HepG2 (cell line): Measurements from ENCODE around the gene GPR17. TPM values are rescaled to one million over a fixed set of nuclear protein-coding genes. Genes with fewer than 3 reads are reported as not detected.

ENCODE experiments used
- ATAC-seq: fragments of 200-7000 bp; cut with Tn5 transposase; 3 replicates; pipeline ENCODE4 v1.9.1; 2020; ENCODE audit warnings: mild to moderate bottlenecking, moderate library complexity
- BruUV-seq: library from RNA; stranded (reverse); fragments of 400-500 nt; replicated peaks from 2 replicates; lab custom pipeline; 2021; lab: Mats Ljungman, UMichigan
- CTCF ChIA-PET: fragments of 300-600 bp; formaldehyde crosslinking; extraction: SDS; loops from one replicate; lab custom pipeline; 2021; ENCODE audit warnings: low total read pairs, inconsistent platforms, low intra/inter-chr PET ratio; lab: Yijun Ruan, JAX
- POLR2A ChIA-PET: fragments of 350-600 bp; sonication (Branson Sonifier 250); formaldehyde crosslinking; loops from one replicate; lab custom pipeline; 2020; ENCODE audit warnings: antibody characterized with exemption, inconsistent platforms; lab: Yijun Ruan, JAX
- DNase-seq: peaks from one replicate; pipeline ENCODE4 v3.0.0-alpha.2; 2015; ENCODE audit warnings: low spot score
- FAIRE-seq: peaks from 3 replicates; lab custom pipeline; 2011; peaks lifted over from hg19 to GRCh38; lab: Jason Lieb, UNC
- H2AFZ ChIP-seq: one replicate; pipeline ENCODE4 v1.6.1; 2011; ENCODE audit warnings: low read length, inconsistent platforms
- H3K27ac ChIP-seq: fragments of 300-600 bp; 3 replicates; pipeline ENCODE4 v1.8.0; 2011; ENCODE audit warnings: mixed run types, mild to moderate bottlenecking, mixed read lengths, low read length, inconsistent platforms; ENCODE audit not compliant: insufficient read depth; ENCODE audit errors: extremely low read length
- H3K27me3 ChIP-seq, 2 experiments: fragments of 200-600 bp in 1 of 2; 2 replicates in 1 of 2; 3 replicates in 1 of 2; pipeline versions ENCODE4 v1.6.0 to v1.8.0; 2011; ENCODE audit warnings: low read length in 2 of 2, mild to moderate bottlenecking in 2 of 2, moderate library complexity in 2 of 2, inconsistent platforms in 1 of 2; ENCODE audit not compliant: insufficient read depth in 2 of 2, control insufficient read depth in 1 of 2
- H3K36me3 ChIP-seq, 2 experiments: fragments of 200-600 bp in 1 of 2; replicated peaks in 1 of 2; 2 replicates in 1 of 2; 3 replicates in 1 of 2; pipeline versions ENCODE4 v1.5.1 to v1.8.0; 2011; ENCODE audit warnings: low read length in 2 of 2, inconsistent platforms in 1 of 2; ENCODE audit not compliant: insufficient read depth in 2 of 2, control insufficient read depth in 1 of 2
- H3K4me1 ChIP-seq: 2 replicates; pipeline ENCODE4 v1.5.1; 2012; ENCODE audit warnings: low read length, inconsistent platforms; ENCODE audit not compliant: insufficient read depth
- H3K4me2 ChIP-seq: 2 replicates; pipeline ENCODE4 v1.6.0; 2011; ENCODE audit warnings: low read depth, low read length, inconsistent platforms
- H3K4me3 ChIP-seq, 3 experiments: fragments of 200-600 bp in 1 of 3; sonication (generic), shearing (Covaris generic) in 1 of 3; replicated peaks in 1 of 3; 2 replicates each; pipeline ENCODE4 v1.5.1; 2011 to 2016; ENCODE audit warnings: low read length in 3 of 3, inconsistent platforms in 2 of 3, low read depth in 2 of 3, mild to moderate bottlenecking in 2 of 3, control low read depth in 1 of 3, mixed read lengths in 1 of 3; ENCODE audit not compliant: insufficient read depth in 1 of 3
- H3K79me2 ChIP-seq: one replicate; pipeline ENCODE4 v1.6.1; 2011; ENCODE audit warnings: low read length, inconsistent platforms; ENCODE audit not compliant: insufficient read depth
- H3K9ac ChIP-seq: 2 replicates; pipeline ENCODE4 v1.6.0; 2011; ENCODE audit warnings: mild to moderate bottlenecking, low read depth, low read length, inconsistent platforms; ENCODE audit not compliant: insufficient read depth
- H3K9me3 ChIP-seq: 2 replicates; pipeline ENCODE4 v1.5.1; 2012; ENCODE audit warnings: mild to moderate bottlenecking, low read length
- H4K20me1 ChIP-seq: 2 replicates; pipeline ENCODE4 v1.6.0; 2011; ENCODE audit warnings: inconsistent platforms, mild to moderate bottlenecking, low read length, moderate library complexity; ENCODE audit not compliant: insufficient read depth
- CBX2 ChIP-seq, 2 experiments: fragments of 200-600 bp in 1 of 2; sonication (generic); formaldehyde crosslinking in 1 of 2; IDR thresholded peaks; 2 replicates each; pipeline versions ENCODE4 v1.7.0 to v1.8.1; 2018 to 2022; ENCODE audit warnings: low read depth in 2 of 2, low read length in 1 of 2, mild to moderate bottlenecking in 1 of 2, missing genetic modification reagents in 1 of 2
- DMAP1 ChIP-seq: IDR thresholded peaks from 2 replicates; pipeline ENCODE4 v1.6.1; 2016
- GABPA ChIP-seq, 2 experiments: IDR thresholded peaks; 2 replicates each; pipeline ENCODE4 v1.6.1; 2011 to 2016; ENCODE audit warnings: low read depth in 2 of 2, low read length in 1 of 2, missing biosample characterization in 1 of 2, missing genetic modification characterization in 1 of 2
- HIC2 ChIP-seq: sonication (generic); formaldehyde crosslinking; IDR thresholded peaks from 2 replicates; pipeline ENCODE4 v1.9.0; 2022; ENCODE audit warnings: low read depth, missing genetic modification reagents
- HNRNPL ChIP-seq: fragments of 200-400 bp; formaldehyde crosslinking; IDR thresholded peaks from 2 replicates; pipeline ENCODE4 v1.6.1; 2017; ENCODE audit warnings: mild to moderate bottlenecking, low read depth, low read length
- RFX3 ChIP-seq: IDR thresholded peaks from 2 replicates; pipeline ENCODE4 v1.6.1; 2016; ENCODE audit warnings: missing biosample characterization, missing genetic modification reagents
- TCF7 ChIP-seq: sonication (generic); IDR thresholded peaks from 2 replicates; pipeline ENCODE4 v1.6.1; 2016; ENCODE audit warnings: antibody characterized with exemption, low read depth
- ZNF256 ChIP-seq: sonication (generic); formaldehyde crosslinking; conservative IDR thresholded peaks from 2 replicates; pipeline ENCODE4 v1.4.0; 2020; ENCODE audit warnings: missing genetic modification reagents
- ZNF543 ChIP-seq: sonication (generic); formaldehyde crosslinking; IDR thresholded peaks from 2 replicates; pipeline ENCODE4 v1.4.0; 2020; ENCODE audit warnings: mild to moderate bottlenecking, missing genetic modification reagents
- ZNF576 ChIP-seq: sonication (generic); formaldehyde crosslinking; IDR thresholded peaks from 2 replicates; pipeline ENCODE4 v1.4.0; 2020; ENCODE audit warnings: mild to moderate bottlenecking, missing genetic modification reagents
- ZNF598 ChIP-seq: sonication (generic); formaldehyde crosslinking; IDR thresholded peaks from 2 replicates; pipeline ENCODE4 v1.5.1; 2020; ENCODE audit warnings: mild to moderate bottlenecking, missing genetic modification reagents, borderline replicate concordance
- ZNF816 ChIP-seq: sonication (generic); formaldehyde crosslinking; IDR thresholded peaks from 2 replicates; pipeline ENCODE4 v1.8.0; 2022; ENCODE audit warnings: missing genetic modification reagents, mild to moderate bottlenecking, borderline replicate concordance
- ZNF839 ChIP-seq: sonication (generic); formaldehyde crosslinking; IDR thresholded peaks from 2 replicates; pipeline ENCODE4 v1.4.0; 2020; ENCODE audit warnings: missing genetic modification reagents, mild to moderate bottlenecking, borderline replicate concordance
- WGBS: methylation state at CpG from one replicate; pipeline ENCODE4 v1.1.6; 2017; ENCODE audit warnings: low lambda C conversion rate; 5-methylcytosine and 5-hydroxymethylcytosine counted together
- in situ Hi-C: cut with HindIII; loops from 2 replicates; pipeline ENCODE4 v1.10.0; 2017; ENCODE audit warnings: low pct_unique_long_range_greater_than_20kb; ENCODE audit not compliant: extremely low pct_ligation_motif_present
- intact Hi-C: fragments of 100-400 bp; cut with micrococcal nuclease; formaldehyde crosslinking; loops from one replicate; pipeline ENCODE4 v1.10.0; 2022; ENCODE audit not compliant: unreplicated experiment
- polyA plus RNA-seq, 8 experiments: library from polyadenylated mRNA; depleted of rRNA in 3 of 8; stranded (reverse) in 7 of 8; unstranded in 1 of 8; fragments of >200 nt; fragmentation: Illumina TruSeq in 4 of 8; extraction: Trizol in 4 of 8; gene quantifications; 2 replicates each; pipeline versions ENCODE4 v1.2.1 to v1.2.3, GENCODE V29; 2011 to 2016; ENCODE audit warnings: low read depth in 4 of 8, missing spikeins in 1 of 8, mixed read lengths in 1 of 8; ENCODE audit not compliant: insufficient read depth in 1 of 8
- total RNA-seq, 5 experiments: library from RNA; depleted of rRNA; stranded (reverse); fragments of >200 nt; fragmentation: Illumina TruSeq; extraction: Trizol; gene quantifications; 2 replicates each; pipeline ENCODE4 v1.2.3, GENCODE V29; 2016; ENCODE audit warnings: low read depth in 1 of 5
- TF ChIP-seq, protein P1 (sequence below): sonication (generic); formaldehyde crosslinking; IDR thresholded peaks from 2 replicates; pipeline ENCODE4 v1.4.0; 2020; ENCODE audit warnings: mild to moderate bottlenecking, missing genetic modification reagents

GPR17 gene
- total and polyA plus RNA-seq, 2 of the 13 experiments (the other 11 are each of a cell fraction or from before 2014, with no cell fraction given), result not detected

DNA sequence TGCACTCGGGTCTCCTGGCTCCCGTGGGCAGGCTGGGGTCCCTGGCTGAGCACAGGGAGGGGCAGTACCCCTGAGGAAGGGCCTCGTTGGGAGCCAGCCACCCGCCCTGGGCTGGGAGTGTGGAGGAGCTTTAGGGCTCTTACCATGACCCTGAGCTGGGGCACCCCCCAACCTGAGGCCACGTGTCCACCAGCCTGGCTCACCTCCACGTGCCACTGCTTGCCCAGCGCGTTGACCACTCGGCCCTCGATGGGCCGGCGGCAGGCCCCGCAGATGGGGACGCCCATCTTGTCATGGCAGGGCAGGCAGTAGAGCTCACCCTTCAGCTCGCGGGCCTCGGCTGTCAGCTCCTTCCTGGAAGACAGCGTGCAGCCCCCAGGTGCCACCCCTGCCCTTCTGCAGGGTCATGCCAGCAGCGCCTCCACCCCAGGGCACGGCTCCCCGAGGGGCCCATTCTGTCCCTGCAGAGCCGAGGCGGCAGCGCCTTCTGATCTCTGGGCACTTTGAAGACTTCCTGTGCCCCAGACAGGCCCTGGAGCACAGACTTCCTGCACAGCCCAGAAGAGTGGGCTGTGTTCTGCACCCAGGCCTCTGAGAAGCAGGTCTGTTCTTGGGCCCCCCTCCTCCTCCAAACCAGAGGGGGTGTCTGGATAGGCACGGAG, 4.0 kb upstream of the GPR17 start:
- POLR2A ChIA-PET, result no interaction called here
- intact Hi-C loops, result loop anchor here (10.0 kb wide), 1 partner anchor 107 kb away; the partner anchor contains the start of gene MYO7B
- no peak for FAIRE-seq
- TF ChIP-seq RFX3 (CRISPR knock-in tag), result no peak
- TF ChIP-seq, protein P1, sequence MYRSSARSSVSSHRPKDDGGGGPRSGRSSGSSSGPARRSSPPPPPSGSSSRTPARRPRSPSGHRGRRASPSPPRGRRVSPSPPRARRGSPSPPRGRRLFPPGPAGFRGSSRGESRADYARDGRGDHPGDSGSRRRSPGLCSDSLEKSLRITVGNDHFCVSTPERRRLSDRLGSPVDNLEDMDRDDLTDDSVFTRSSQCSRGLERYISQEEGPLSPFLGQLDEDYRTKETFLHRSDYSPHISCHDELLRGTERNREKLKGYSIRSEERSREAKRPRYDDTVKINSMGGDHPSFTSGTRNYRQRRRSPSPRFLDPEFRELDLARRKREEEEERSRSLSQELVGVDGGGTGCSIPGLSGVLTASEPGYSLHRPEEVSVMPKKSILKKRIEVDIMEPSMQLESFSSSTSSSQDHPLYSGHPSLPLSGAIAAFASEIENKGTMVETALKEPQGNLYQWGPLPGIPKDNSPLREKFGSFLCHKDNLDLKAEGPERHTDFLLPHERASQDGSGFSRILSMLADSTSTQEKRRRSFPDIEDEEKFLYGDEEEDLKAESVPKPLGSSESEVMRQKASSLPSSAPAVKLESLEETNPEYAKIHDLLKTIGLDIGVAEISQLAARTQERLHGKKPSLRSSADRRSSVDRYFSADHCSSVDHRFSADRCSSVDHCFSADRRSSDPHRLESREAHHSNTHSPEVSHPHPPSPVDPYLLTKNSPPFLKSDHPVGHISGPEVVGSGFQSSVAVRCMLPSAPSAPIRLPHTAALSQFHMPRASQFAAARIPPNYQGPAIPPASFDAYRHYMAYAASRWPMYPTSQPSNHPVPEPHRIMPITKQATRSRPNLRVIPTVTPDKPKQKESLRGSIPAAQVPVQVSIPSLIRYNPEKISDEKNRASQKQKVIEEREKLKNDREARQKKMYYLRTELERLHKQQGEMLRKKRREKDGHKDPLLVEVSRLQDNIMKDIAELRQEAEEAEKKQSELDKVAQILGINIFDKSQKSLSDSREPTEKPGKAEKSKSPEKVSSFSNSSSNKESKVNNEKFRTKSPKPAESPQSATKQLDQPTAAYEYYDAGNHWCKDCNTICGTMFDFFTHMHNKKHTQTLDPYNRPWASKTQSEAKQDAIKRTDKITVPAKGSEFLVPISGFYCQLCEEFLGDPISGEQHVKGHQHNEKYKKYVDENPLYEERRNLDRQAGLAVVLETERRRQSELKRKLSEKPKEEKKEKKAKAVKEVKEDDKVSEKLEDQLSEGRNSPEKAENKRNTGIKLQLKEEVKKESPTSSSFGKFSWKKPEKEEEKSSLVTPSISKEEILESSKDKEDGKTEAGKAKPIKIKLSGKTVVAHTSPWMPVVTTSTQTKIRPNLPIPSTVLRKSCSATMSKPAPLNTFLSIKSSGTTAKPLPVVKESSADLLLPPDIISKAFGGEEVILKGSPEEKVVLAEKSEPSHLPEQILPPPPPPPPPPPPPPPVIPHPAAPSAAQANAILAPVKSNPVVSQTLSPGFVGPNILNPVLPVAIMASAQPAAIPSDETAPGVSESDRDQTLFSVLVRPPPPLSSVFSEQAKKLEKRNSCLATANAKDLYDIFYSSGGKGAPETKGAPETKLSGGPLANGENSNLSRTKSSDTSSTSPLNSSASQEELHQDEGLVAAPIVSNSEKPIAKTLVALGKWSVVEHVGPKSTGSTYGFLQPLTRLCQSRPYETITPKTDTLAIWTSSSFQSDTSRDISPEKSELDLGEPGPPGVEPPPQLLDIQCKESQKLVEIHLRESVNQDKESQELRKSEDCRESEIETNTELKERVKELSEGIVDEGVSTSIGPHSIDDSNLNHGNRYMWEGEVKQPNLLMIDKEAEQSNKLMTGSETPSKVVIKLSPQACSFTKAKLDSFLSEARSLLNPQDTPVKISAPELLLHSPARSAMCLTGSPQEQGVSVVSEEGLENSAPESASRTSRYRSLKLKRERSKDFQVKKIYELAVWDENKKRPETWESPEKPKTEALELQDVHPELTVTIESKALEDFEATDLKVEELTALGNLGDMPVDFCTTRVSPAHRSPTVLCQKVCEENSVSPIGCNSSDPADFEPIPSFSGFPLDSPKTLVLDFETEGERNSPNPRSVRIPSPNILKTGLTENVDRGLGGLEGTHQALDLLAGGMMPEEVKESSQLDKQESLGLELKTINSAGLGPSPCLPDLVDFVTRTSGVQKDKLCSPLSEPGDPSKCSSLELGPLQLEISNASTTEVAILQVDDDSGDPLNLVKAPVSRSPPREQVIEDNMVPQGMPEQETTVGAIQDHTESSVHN (CRISPR knock-in tag), result no peak
- TF ChIP-seq ZNF543 (CRISPR knock-in tag), result no peak
- TF ChIP-seq TCF7, result peak; percentile 43; the same call in 1 of the 2 replicates
- no peak for TF ChIP-seq CBX2 (IDR thresholded peaks at IDR 0.05; ENCODE audit: low read depth, low read length)
- no peak for TF ChIP-seq CBX2 (CRISPR knock-in tag; IDR thresholded peaks at IDR 0.05; ENCODE audit: low read depth)
- peak; percentile 43; the same call in 1 of the 2 replicates for TF ChIP-seq HIC2 (CRISPR knock-in tag)
- no peak for TF ChIP-seq ZNF598 (CRISPR knock-in tag)
- TF ChIP-seq DMAP1, result no peak
- no peak for TF ChIP-seq ZNF816 (CRISPR knock-in tag)
- no peak for TF ChIP-seq ZNF839 (CRISPR knock-in tag)
- no peak for TF ChIP-seq ZNF576 (CRISPR knock-in tag)
- no peak for TF ChIP-seq GABPA (IDR thresholded peaks at IDR 0.05; ENCODE audit: low read depth, low read length)
- TF ChIP-seq GABPA (CRISPR knock-in tag; IDR thresholded peaks at IDR 0.05; ENCODE audit: low read depth), result peak; percentile 54
- TF ChIP-seq HNRNPL, result peak; percentile 92
- TF ChIP-seq ZNF256 (CRISPR knock-in tag), result no peak

More for the DNA sequence above, 4.0 kb upstream of the GPR17 start:
- DNase-seq (no peak), ATAC-seq (no peak)
- WGBS, result 56% methylated on average over 20 of the region's 25 CpGs
- Histone ChIP-seq H4K20me1 (no peaks in the 10 kb centered on the region), H3K4me2 (no peak overlapping the region), H3K27me3 (peaks cover 11 to 60% of the 10 kb centered on the region in 2 experiments), H3K4me1 (peaks cover 73% of the 10 kb centered on the region), H3K9me3 (no peaks in the 10 kb centered on the region), H3K9ac (no peak overlapping the region), H3K27ac (no peak overlapping the region), H3K36me3 (no peaks in the 10 kb centered on the region), H3K4me3 (no peak overlapping the region), H3K79me2 (no peaks in the 10 kb centered on the region), H2AFZ (no peak overlapping the region)
- BruUV-seq, result no TSS peak
- CTCF ChIA-PET, result no interaction called here
- in situ Hi-C loops, result no loop called here
